Measurements from ENCODE around the gene CTBP2. TPM values are rescaled to one million over a fixed set of nuclear protein-coding genes. Genes with fewer than 3 reads are reported as not detected.

CTBP2 gene
- total RNA-seq, 1 experiment from 2014 or later, result 212 TPM

- no peak overlapping the region for H2BK15ac ChIP-seq (ENCODE audit: low read depth, low read length)
- no peaks in the 10 kb centered on the region for H3K9me3 ChIP-seq (ENCODE audit: control insufficient read depth, low read depth, low read length)
- no peak for DNase-seq
- no peak overlapping the region for H2BK12ac ChIP-seq (ENCODE audit: insufficient read length, low read depth, low read length)
- peaks cover 12% of the 10 kb centered on the region for H3K79me1 ChIP-seq (ENCODE audit: insufficient read depth, low read depth, low read length, poor library complexity, severe bottlenecking)
- no peak overlapping the region for H2AK5ac ChIP-seq (ENCODE audit: insufficient read length, low read length)
- H4K8ac ChIP-seq (replicated peaks; ENCODE audit: insufficient read length, low read depth, low read length), result no peak overlapping the region
- no peak overlapping the region for H3K9ac ChIP-seq (ENCODE audit: extremely low read depth, insufficient read length, low read length)
- H2BK20ac ChIP-seq (ENCODE audit: low read depth, low read length, poor library complexity, severe bottlenecking), result no peak overlapping the region
- WGBS (ENCODE audit: extremely low coverage, insufficient read length, low lambda C conversion rate), result no CpG with 5 or more reads among the region's 16 CpGs
- H4K91ac ChIP-seq (ENCODE audit: insufficient read length, low read depth, low read length), result no peak overlapping the region
- H3K9me3 Mint-ChIP-seq, result peaks cover 0 to 2% of the 10 kb centered on the region in 2 experiments; a peak in 1 of 5 replicates
- H3T11ph ChIP-seq (ENCODE audit: low read length), result no peak overlapping the region
- H3K36me3 Mint-ChIP-seq (ENCODE audit: insufficient read depth in 1 of 3, low read depth in 3 of 3), result peaks cover 20 to 41% (median 20%) of the 10 kb centered on the region in 3 experiments
- no peak overlapping the region for H3K4me3 Mint-ChIP-seq
- TF ChIP-seq CTCF (conservative IDR thresholded peaks at IDR 0.05), result no peak
- no peak overlapping the region for H3K18ac ChIP-seq (ENCODE audit: insufficient read length, low read depth, low read length)
- no peak overlapping the region for H3K56ac ChIP-seq (ENCODE audit: insufficient read length, low read depth, low read length)
- no peak overlapping the region for H2BK120ac ChIP-seq (ENCODE audit: low read depth, low read length, poor library complexity, severe bottlenecking)
- H3K4me2 ChIP-seq (ENCODE audit: insufficient read depth, insufficient read length, low read length), result no peak overlapping the region
- H4K5ac ChIP-seq (ENCODE audit: insufficient read length, low read depth, low read length), result no peak overlapping the region
- peaks cover 11% of the 10 kb centered on the region; the same call in 1 of the 2 replicates for H3K4me1 ChIP-seq (ENCODE audit: insufficient read depth, low read length)
- H3K23me2 ChIP-seq (ENCODE audit: insufficient read length, low read depth, low read length, poor library complexity, severe bottlenecking), result no peaks in the 10 kb centered on the region
- H2AFZ ChIP-seq (ENCODE audit: low read length), result no peak overlapping the region
- H4K20me1 ChIP-seq (ENCODE audit: control insufficient read depth, insufficient read depth, insufficient read length), result no peaks in the 10 kb centered on the region
- peaks cover 35% of the 10 kb centered on the region for H3K79me2 ChIP-seq (ENCODE audit: insufficient read depth, low read length)
- H2BK5ac ChIP-seq (ENCODE audit: insufficient read length, low read length), result no peak overlapping the region
- H3K27me3 ChIP-seq (ENCODE audit: insufficient read depth, low read length), result no peaks in the 10 kb centered on the region
- no peak overlapping the region for H3K4ac ChIP-seq (ENCODE audit: low read depth, low read length)
- H3K4me1 Mint-ChIP-seq, result peaks cover 64 to 67% of the 10 kb centered on the region in 2 experiments
- peak overlapping the region; percentile 34 to 91 (median 36); a peak in 4 of 7 replicates for H3K27ac Mint-ChIP-seq
- no peak overlapping the region for H3K14ac ChIP-seq (ENCODE audit: insufficient read depth, low read length)
- no peak overlapping the region for H3K23ac ChIP-seq (ENCODE audit: insufficient read length, low read depth, low read length)
- no peak overlapping the region for H3K27ac ChIP-seq (ENCODE audit: insufficient read length, low read depth, low read length)
- H3K27me3 Mint-ChIP-seq (ENCODE audit: low read depth), result no peaks in the 10 kb centered on the region
Observed at GRCh38 chr10:125049216-125049881, 111.0 kb downstream of the CTBP2 start.
